K562 (cell line): ENCODE results near the gene CNTF. TPM values are rescaled to one million over a fixed set of nuclear protein-coding genes. Genes with fewer than 3 reads are reported as not detected.

Experiments
- ARID3B ChIP-seq: fragments of 250-450 bp; sonication (Bioruptor Pico); IDR thresholded peaks from 2 replicates; pipeline ENCODE4 v1.4.0; 2020; ENCODE audit warnings: borderline replicate concordance
- EP400 ChIP-seq: fragments of 450-650 bp; IDR thresholded peaks from 2 replicates; pipeline ENCODE4 v1.6.1; 2017; ENCODE audit warnings: antibody characterized with exemption, mild to moderate bottlenecking, moderate library complexity
- ETV1 ChIP-seq: fragments of 450-650 bp; conservative IDR thresholded peaks from 2 replicates; pipeline ENCODE4 v1.6.1; 2016; ENCODE audit warnings: missing genetic modification characterization, control low read depth, low read depth, missing compliant biosample characterization
- GABPB2 ChIP-seq: fragments of 250-450 bp; sonication (Bioruptor Pico); conservative IDR thresholded peaks from 2 replicates; pipeline ENCODE4 v1.5.1; 2021; ENCODE audit warnings: mild to moderate bottlenecking
- SRSF9 ChIP-seq: fragments of 200-400 bp; formaldehyde crosslinking; IDR thresholded peaks from 2 replicates; pipeline ENCODE4 v1.6.1; 2017; ENCODE audit warnings: low read depth, low read length, borderline replicate concordance
- STAT5A ChIP-seq: IDR thresholded peaks from 2 replicates; pipeline ENCODE4 v1.6.1; 2012; ENCODE audit warnings: low read length, inconsistent platforms, borderline replicate concordance
- XRCC5 ChIP-seq: fragments of 200-400 bp; formaldehyde crosslinking; IDR thresholded peaks from 2 replicates; pipeline ENCODE4 v1.6.1; 2017; ENCODE audit warnings: low read depth, mild to moderate bottlenecking, low read length
- ZKSCAN8 ChIP-seq: fragments of 200-800 bp; sonication (Bioruptor generic); IDR thresholded peaks from 2 replicates; pipeline ENCODE4 v1.6.1; 2016; ENCODE audit warnings: missing genetic modification characterization, missing compliant biosample characterization
- ZNF318 ChIP-seq, 2 experiments: fragments of 450-650 bp; IDR thresholded peaks; 2 replicates each; pipeline ENCODE4 v1.6.1; 2016; ENCODE audit warnings: mild to moderate bottlenecking in 2 of 2, borderline replicate concordance in 1 of 2, low read depth in 1 of 2, moderate library complexity in 1 of 2
- ZNF740 ChIP-seq, 3 experiments: fragments of 200-800 bp in 1 of 3; sonication (Bioruptor generic) in 1 of 3; sonication (generic) in 1 of 3; formaldehyde crosslinking in 1 of 3; IDR thresholded peaks; 2 replicates each; pipeline versions ENCODE4 v1.6.1 to v1.8.0; 2016 to 2022; ENCODE audit warnings: mild to moderate bottlenecking in 2 of 3, missing compliant biosample characterization in 2 of 3, missing genetic modification characterization in 2 of 3, missing genetic modification reagents in 1 of 3
- polyA plus RNA-seq, 8 experiments: library from polyadenylated mRNA; depleted of rRNA in 4 of 8; stranded (reverse) in 5 of 8; unstranded in 3 of 8; fragments of >200 nt; fragmentation: Nextera tagmentation in 2 of 8; fragmentation: Illumina TruSeq in 1 of 8; extraction: Ambion mirVana in 2 of 8; extraction: Trizol in 1 of 8; gene quantifications; 2 replicates each; pipeline versions ENCODE4 v1.2.1 to v1.2.3, GENCODE V29; 2011 to 2014; ENCODE audit warnings: inconsistent platforms in 1 of 8, missing spikeins in 1 of 8
- total RNA-seq, 7 experiments: library from RNA; depleted of rRNA in 6 of 7; stranded (reverse); fragments of >200 nt in 6 of 7; fragmentation: Illumina TruSeq in 2 of 7; extraction: Trizol in 2 of 7; gene quantifications; 2 replicates each; pipeline versions ENCODE4 v1.2.1 to v1.2.3, GENCODE V29; 2011 to 2021; ENCODE audit warnings: low replicate concordance in 1 of 7
- TF ChIP-seq, protein P1 (sequence below): fragments of 450-650 bp; IDR thresholded peaks from 2 replicates; pipeline ENCODE4 v1.6.1; 2018; ENCODE audit not compliant: partially characterized antibody

Gene CNTF
- total and polyA plus RNA-seq, 9 of the 15 experiments (the other 6 are each of a cell fraction or from before 2014, with no cell fraction given), result 0.17 to 5.0 (median 2.3) TPM

DNA sequence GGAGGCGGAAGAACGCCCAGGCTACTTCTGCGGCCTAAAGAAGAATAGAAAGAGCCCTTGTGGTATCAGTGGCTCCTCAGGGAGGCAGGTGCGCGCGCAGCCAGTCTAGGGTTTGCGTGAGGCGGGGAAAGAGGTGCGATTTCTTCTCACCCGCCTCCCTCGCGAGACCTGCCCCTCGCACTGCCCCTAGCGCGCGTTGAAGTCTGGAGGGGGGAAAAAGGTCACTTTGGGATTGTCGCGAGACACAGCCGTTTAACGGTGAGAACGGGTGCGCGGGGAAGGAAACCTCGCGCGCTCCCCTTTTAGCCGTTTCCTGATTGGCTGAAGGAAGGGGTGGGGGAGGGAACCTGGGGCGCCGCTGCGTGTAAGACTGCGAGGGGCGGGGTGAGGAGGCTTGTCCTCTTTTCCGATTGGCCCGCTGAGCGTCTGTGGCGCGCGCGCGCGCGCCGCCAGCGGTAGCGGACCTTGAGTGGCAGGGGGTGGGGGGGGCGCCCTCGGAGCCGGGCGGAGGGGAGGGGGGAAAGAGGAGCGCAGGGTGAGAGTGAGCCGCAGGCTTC is 43.8 kb upstream of the CNTF start, which contains the start of gene ZFP91 (continued):
- no peak for TF ChIP-seq ZNF318 (IDR thresholded peaks at IDR 0.05; ENCODE audit: borderline replicate concordance in 1 of 2, low read depth in 1 of 2)
- peak; percentile 79 for TF ChIP-seq EP400
- TF ChIP-seq ARID3B (CRISPR knock-in tag), result no peak
- TF ChIP-seq ZKSCAN8 (CRISPR knock-in tag), result no peak
- TF ChIP-seq, protein P1, sequence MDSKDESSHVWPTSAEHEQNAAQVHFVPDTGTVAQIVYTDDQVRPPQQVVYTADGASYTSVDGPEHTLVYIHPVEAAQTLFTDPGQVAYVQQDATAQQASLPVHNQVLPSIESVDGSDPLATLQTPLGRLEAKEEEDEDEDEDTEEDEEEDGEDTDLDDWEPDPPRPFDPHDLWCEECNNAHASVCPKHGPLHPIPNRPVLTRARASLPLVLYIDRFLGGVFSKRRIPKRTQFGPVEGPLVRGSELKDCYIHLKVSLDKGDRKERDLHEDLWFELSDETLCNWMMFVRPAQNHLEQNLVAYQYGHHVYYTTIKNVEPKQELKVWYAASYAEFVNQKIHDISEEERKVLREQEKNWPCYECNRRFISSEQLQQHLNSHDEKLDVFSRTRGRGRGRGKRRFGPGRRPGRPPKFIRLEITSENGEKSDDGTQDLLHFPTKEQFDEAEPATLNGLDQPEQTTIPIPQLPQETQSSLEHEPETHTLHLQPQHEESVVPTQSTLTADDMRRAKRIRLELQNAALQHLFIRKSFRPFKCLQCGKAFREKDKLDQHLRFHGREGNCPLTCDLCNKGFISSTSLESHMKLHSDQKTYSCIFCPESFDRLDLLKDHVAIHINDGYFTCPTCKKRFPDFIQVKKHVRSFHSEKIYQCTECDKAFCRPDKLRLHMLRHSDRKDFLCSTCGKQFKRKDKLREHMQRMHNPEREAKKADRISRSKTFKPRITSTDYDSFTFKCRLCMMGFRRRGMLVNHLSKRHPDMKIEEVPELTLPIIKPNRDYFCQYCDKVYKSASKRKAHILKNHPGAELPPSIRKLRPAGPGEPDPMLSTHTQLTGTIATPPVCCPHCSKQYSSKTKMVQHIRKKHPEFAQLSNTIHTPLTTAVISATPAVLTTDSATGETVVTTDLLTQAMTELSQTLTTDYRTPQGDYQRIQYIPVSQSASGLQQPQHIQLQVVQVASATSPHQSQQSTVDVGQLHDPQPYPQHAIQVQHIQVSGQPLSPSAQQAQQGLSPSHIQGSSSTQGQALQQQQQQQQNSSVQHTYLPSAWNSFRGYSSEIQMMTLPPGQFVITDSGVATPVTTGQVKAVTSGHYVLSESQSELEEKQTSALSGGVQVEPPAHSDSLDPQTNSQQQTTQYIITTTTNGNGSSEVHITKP, result no peak
- TF ChIP-seq GABPB2 (CRISPR knock-in tag), result no peak
- no peak for TF ChIP-seq STAT5A
- TF ChIP-seq SRSF9, result no peak
- TF ChIP-seq ZNF740 (CRISPR knock-in tag; IDR thresholded peaks at IDR 0.05), result 0 out of 2 replicates have a peak, but pooled peaks have one; percentile 19
- TF ChIP-seq ZNF740 (tag; IDR thresholded peaks at IDR 0.05), result peak in 1 of 2 experiments; percentile 92; a peak in 2 of 4 replicates
- TF ChIP-seq ETV1, result no peak
- 0 out of 2 replicates have a peak, but pooled peaks have one; percentile 37 for TF ChIP-seq XRCC5
